HG03159 (cell line): ENCODE measurements around the gene CES2.
"Not testable (repeated sequence)": the region's sequence is repeated elsewhere in the genome, so short reads cannot be mapped to it uniquely, and the experiment has no call there.

Experiments
- ATAC-seq: cut with Tn5 transposase; IDR thresholded peaks from one replicate; pipeline ENCODE4 v1.9.1; 2021; ENCODE audit warnings: mild to moderate bottlenecking, moderate library complexity; ENCODE audit not compliant: unreplicated experiment

CES2 gene

GRCh38 chr16:66976746-66977145 lies 41.4 kb downstream of the CES2 start:
- no peak for ATAC-seq

DNA sequence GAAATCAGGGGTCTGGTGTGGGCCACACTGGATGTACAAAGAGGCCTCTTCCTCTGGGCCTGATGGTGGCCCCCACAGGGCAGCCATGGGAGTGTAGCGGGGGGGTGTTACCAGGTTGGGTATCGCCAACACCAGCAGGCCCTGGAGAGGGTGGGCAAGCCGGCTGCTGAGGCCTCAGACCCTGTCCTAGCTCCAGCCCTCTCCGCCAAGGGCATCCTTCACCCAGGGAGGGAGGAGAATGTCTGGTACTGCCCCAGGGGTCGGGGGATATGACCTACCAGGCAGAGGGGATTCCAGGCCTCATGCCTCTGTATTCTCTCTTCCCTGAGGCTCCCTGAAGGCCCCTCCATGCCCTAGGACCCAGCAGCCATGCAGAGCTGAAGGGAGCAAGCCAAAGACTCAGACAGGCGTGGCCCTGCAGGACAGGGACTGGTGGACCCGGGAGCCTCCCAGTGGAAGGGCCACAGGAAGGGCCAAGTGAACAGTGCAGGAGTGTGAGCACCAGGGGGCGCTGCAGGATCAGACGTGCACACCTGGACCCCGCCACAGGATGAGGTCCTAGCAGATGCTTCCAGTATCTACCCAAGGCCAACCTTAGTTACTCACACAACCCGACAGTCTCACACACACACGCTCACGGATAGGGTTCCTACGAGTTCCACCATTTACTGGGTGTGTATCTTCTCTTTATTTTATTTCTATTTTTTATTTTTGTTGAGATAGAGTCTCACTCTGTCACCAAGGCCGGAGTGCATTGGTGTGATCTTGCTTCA lies 42.2 kb downstream of the CES2 start:
- ATAC-seq: no peak

GRCh38 chr16:66979011-66979717 lies 43.8 kb downstream of the CES2 start:
- ATAC-seq: no peak

- no peak for ATAC-seq
Observed at GRCh38 chr16:66983033-66983432, 47.7 kb downstream of the CES2 start.

DNA sequence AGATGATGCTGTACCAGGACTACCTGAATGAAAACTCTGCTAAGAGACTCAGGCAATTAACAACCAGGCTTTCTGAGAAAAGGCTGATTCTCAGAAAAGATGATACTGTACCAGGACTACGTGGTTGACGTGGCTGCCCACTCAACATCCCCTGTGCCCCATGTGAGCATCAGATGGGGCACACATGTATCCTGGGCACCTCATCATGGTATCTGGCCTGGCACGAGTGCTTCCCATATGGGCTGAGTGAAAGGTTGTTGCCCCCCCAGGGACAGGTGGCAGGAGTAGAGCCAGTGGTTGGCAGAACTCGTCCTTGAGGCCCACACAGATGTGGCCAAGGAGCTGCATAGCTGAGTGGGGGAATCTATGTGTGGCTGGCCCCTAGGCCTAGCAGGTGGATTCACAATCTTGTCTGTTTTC lies 49.6 kb downstream of the CES2 start:
- no peak for ATAC-seq

DNA sequence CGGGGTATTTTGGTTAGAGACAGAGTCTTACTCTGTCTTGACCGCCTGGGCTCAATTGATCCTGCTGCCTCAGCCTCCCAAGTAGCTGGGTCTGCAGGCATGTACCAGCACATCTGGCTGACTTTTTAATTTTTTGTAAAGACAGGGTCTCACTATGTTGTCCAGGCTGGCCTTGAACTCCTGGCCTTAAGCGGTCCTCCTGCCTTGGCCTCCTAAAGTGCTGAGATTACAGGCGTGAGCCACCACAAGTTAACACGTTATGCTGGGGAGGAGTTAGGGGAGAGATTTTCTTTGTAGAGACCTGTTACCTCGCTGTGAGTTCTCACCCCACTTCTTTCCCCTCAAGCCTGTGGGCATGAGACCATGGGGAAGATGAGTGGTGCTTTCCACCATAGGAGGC lies 51.2 kb downstream of the CES2 start:
- ATAC-seq: no peak

- ATAC-seq: no peak
Observed at GRCh38 chr16:66988197-66988788, 53.0 kb downstream of the CES2 start, which contains the start of gene CES4A. Gene CES4A (plus strand): TSS chr16:66988589. CDS start chr16:66988773, 184 bp downstream.

- ATAC-seq: no peak
Observed at GRCh38 chr16:66991545-66992077, 56.3 kb downstream of the CES2 start.

GRCh38 chr16:66993558-66993957 lies 58.2 kb downstream of the CES2 start:
- ATAC-seq: not testable (repeated sequence)
